ENCODE measurements around the gene DUSP9.

- TF ChIP-seq ZBTB33 (IDR thresholded peaks at IDR 0.05; ENCODE audit: extremely low read depth, insufficient replicate concordance, low read length) (no peak), POLR2AphosphoS5 (IDR thresholded peaks at IDR 0.05; ENCODE audit: low read depth, low read length) (no peak), MAX (IDR thresholded peaks at IDR 0.05) (no peak), REST (IDR thresholded peaks at IDR 0.05; ENCODE audit: low read depth) (no peak), POLR2A (IDR thresholded peaks at IDR 0.05; ENCODE audit: borderline replicate concordance, extremely low read depth, insufficient read depth, insufficient read length) (no peak), CTCF (IDR thresholded peaks at IDR 0.05 in 2 of 3, conservative IDR thresholded peaks at IDR 0.05 in 1 of 3; ENCODE audit: borderline replicate concordance in 1 of 3, insufficient read depth in 1 of 3, low read depth in 2 of 3, low read length in 2 of 3) (no peak)
These were observed 12.8 kb upstream of the DUSP9 start for GRCh38 chrX:153634236-153634635.

Measured in HCT116 (cell line).